A673 (cell line): ENCODE results near the gene VDAC1.
"Not testable (repeated sequence)": the region's sequence is repeated elsewhere in the genome, so short reads cannot be mapped to it uniquely, and the experiment has no call there.

Experiments used
- CTCF ChIP-seq: fragments of 300-800, 200-600 bp; sonication (generic); conservative IDR thresholded peaks from 2 replicates; pipeline ENCODE4 v1.5.1; 2017; ENCODE audit warnings: low read depth, mild to moderate bottlenecking, antibody characterized with exemption, low read length, moderate library complexity, mixed read lengths
- EZH2 ChIP-seq: fragments of 200-600 bp; sonication (generic); IDR thresholded peaks from 2 replicates; pipeline ENCODE4 v1.6.1; 2017; ENCODE audit warnings: borderline replicate concordance, low read depth, mild to moderate bottlenecking, mixed read lengths, antibody characterized with exemption, low read length; ENCODE audit not compliant: poor library complexity, severe bottlenecking

GRCh38 chr5:134030303-134030964 is 25.7 kb upstream of the VDAC1 start:
- TF ChIP-seq CTCF, EZH2: not testable (repeated sequence)
